Stimulated activated CD8-positive, alpha-beta memory T cell treated with anti-CD3 and anti-CD28 coated beads, Interleukin-2, amount 100 ng/mL, for 48 hours (primary cell): ENCODE measurements around the gene TMEM87B.

Source experiments
- DNase-seq, 2 donors: peaks; one replicate each; pipeline ENCODE4 v3.0.0-alpha.2; 2020; ENCODE audit warnings: low read depth in 2 of 2

TMEM87B gene, protein sequence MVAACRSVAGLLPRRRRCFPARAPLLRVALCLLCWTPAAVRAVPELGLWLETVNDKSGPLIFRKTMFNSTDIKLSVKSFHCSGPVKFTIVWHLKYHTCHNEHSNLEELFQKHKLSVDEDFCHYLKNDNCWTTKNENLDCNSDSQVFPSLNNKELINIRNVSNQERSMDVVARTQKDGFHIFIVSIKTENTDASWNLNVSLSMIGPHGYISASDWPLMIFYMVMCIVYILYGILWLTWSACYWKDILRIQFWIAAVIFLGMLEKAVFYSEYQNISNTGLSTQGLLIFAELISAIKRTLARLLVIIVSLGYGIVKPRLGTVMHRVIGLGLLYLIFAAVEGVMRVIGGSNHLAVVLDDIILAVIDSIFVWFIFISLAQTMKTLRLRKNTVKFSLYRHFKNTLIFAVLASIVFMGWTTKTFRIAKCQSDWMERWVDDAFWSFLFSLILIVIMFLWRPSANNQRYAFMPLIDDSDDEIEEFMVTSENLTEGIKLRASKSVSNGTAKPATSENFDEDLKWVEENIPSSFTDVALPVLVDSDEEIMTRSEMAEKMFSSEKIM

DNA sequence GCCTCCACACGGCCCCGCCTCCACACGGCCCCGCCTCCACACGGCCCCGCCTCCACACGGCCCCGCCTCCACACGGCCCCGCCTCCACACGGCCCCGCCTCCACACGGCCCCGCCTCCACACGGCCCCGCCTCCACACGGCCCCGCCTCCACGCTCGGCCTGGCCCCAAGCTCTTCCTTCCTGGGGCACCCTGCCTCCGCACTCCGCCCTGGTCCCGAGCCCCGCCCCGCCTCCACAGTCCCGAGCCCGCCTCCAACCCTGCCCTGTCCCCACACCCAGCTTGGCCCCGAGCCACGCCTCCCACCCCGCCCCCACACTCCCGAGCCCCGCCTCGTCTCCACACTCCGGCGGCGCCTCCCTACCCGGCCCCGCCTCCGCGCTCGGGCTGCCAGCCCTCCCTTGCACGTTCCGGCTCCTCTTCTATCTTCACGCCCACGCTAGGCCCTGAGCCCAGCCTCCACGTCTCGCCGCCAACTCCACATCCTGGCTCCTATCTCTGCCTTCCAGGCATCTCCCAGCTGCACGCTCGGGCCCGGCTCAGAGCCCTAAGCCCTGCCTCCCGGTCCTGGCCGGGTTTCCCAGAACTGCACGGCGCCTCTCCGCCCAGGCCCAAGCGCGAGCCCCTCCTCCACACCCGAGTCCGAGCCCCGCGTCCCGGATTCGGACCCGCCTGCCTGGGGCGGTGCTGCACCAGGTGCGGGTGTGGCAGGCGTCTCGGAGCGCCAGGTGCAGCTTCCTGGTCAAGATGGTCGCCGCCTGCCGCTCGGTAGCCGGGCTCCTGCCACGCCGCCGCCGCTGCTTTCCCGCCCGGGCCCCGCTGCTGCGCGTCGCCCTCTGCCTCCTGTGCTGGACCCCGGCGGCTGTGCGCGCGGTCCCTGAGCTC, at the start of gene TMEM87B:
Gene TMEM87B, plus strand, starts transcription at position 423 of the 883 bp plus-strand sequence. Its CDS starts 323 bp downstream, at position 746.
- DNase-seq: peak; percentile 97

DNA sequence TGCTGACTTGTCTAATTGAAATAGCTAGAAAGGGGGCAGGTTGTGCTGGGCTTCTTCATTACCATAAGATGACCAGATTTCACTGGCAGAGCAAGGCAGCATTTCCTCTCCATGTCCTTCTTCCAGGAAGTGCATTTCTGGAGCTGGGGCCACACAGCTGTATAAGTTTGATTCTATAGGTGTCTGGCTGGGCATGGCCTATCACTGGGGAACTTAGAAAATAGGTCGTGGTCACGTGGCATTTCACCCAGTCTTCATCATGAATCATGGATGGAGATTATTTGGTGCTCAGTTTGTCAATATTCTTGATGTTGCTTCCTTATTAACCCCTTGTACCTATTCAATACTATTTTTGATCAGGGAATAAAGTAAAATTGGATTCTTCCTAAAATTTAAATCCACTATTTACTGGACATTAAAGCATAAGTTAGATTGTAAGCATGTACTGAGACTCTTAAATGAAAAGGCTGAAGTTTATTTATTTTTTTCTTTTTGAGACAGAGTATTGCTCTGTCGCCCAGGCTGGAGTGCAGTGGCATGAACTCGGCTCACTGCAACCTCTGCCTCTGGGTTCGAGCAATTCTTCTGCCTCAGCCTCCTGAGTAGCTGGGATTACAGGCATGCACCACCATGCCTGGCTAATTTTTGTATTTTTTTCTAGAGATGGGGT, 49.5 kb upstream of the TMEM87B start:
- no peak for DNase-seq

DNA sequence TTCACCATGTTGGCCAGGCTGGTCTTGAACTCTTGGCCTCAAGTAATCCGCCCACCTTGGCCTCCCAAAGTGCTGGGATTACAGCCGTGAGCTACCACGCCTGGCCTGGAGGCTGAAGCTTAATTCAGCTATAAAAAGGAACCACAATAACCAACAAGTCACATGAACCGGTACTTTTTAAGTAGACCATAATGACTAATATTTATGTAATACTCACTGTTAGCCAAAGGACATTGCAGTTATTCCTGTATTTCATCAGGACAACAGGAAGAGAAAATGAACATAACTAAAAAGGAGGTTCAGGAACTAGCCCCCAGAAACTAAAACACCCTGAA, 49.0 kb upstream of the TMEM87B start:
- DNase-seq: no peak

DNA sequence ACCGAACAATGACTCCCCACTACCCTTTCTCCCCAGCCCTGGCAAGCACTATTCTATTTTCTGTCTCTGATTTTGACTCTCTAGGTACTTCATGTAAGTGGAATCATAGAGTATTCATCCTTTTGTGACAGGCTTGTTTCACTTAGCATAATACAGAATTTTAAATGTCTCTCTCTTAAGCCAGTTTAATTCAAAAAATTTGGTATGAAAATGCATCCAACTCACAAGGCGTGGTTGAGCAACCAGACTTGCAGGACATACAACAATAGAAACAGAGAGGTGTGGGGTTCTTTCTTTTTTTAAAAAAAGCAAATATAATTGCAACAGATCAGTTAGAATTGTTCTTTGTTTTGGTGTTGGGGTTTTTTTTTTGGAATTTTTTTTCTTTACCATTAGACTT, 47.6 kb upstream of the TMEM87B start:
- DNase-seq: no peak

DNA sequence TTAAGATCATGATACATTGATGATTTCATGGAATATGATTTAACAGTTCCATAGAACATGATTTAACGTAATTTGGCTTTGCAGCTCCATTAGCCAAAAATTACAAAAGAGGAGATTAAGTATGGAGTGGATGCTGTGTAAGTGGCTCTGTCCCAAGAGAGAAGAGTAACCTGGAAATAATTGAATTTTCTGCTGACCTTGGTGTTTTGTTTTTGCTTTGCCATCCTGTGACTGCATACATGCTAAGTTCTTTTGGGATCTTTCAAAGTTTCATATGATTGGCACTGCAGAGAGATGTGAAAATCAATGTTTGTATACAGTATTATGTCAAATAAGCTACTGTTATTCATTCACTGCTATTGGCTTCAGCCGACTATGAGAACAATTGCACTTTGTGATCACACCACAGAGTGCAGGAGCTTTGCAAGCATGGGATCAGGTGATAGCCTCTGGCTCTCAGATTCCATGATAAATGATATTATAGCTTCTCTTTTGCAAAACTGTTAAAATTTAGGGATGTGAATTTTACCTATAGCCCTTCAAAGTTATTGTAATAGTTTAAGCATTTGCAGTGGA, 46.1 kb upstream of the TMEM87B start:
- no peak for DNase-seq

DNA sequence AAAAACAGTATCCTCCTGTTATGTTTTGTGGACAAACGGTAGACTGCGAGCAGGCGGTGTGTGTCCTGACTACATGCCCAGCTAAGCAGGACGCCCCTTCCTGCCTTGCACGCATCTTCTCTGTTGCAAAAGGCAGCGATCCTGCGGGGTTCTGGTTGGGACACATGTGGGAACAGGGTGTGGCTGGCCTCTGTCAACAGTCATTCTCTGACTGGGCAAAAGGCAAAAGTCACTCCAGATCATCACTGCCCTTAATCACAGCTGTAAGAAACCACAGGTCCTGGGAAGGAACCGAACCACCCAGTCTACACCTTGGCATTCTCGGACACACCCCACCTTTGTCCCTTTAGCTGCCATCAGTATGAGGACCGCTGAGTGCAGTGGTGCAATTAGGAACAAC, 44.3 kb upstream of the TMEM87B start:
- DNase-seq: no peak

DNA sequence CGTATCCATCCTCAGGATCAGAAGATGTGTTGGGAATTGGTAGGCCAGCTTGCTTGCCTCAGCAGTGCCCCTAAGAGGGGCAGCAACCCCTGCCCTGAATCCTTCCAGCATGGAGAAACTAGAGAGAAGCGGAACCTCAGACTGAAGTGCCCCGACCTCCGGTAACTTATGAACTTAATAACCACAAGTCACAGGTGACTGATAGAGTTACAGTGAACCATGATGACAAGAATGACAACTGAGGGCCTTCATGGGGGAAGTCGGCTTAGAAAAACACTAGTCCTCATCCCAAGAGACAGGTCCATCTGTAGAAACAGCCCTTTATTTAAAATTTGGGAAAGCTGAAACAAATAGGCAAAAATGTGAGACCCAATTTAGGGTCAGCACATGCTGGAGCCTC, 42.5 kb upstream of the TMEM87B start:
- DNase-seq: no peak

DNA sequence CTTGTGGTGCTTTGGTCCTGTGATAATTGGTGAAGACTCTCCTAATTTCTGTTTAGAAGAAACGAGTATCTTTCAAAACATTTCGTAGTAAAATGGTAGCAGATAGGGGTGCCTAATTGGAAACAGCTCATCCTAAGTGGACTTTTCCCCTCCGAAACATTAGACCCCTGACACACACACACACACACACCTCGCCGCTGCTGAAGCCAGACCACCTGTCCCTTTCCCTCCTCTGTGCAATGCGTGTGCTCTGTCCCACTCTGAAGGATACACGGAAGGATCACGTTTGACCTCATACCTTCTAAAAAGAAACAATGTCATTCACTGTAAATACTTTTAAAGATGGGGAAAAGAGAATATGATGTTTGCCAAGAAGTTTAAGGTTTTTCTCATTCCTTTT, 36.2 kb upstream of the TMEM87B start:
- no peak for DNase-seq

DNA sequence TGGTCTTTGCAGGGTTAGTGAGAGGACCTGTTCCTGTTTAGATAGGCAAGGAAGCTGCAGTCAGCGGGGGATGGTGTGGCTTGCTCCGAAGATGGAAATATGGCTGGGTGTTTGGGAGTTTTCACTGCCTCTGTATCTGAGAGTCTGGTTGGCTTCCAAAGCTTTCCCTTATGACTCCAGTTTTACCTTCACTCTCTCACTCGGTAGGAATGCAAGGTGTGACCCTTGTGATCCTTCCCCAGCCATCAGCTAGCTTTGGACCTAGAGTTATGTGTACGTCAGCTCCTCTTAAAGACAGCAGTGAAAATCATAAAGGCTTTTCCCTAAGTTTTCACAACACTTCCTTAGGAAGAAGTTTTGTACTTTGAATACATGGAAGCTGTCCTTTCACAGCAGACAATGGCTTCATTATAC, 35.5 kb upstream of the TMEM87B start:
- DNase-seq: no peak

DNA sequence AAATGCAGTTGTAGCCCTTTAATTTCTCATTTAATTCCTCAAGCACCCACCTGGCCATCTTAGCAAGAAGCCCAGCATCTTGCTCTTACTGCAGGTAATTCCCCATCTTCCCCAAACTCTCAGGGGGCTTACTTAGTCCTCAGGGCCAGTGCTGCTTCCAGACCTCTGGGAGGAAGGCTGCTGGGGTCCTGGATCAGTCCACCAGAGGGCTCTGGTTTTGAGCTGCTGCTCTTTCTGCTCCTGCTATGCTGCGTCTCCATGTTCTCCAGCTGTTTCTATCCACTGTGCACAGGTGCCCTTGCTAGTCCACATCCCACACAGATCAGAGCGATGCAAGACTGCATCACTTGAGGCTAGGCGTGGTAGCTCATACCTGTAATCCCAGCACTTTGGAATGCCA, 34.5 kb upstream of the TMEM87B start:
- DNase-seq: no peak

DNA sequence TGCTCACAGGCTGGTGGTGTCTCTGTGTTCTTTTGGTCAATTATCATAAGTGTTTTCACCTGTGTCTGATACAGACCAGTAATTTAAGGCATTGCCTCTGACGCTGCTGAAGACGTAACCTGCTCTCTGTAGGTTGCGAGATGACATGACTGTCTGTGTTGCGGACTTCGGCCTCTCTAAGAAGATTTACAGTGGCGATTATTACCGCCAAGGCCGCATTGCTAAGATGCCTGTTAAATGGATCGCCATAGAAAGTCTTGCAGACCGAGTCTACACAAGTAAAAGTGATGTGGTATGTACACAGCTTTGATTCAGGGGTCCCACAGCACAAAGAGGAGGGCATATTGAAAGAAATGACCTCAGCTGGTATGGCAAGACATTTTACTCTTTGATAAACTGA, 33.8 kb upstream of the TMEM87B start:
- DNase-seq: no peak

DNA sequence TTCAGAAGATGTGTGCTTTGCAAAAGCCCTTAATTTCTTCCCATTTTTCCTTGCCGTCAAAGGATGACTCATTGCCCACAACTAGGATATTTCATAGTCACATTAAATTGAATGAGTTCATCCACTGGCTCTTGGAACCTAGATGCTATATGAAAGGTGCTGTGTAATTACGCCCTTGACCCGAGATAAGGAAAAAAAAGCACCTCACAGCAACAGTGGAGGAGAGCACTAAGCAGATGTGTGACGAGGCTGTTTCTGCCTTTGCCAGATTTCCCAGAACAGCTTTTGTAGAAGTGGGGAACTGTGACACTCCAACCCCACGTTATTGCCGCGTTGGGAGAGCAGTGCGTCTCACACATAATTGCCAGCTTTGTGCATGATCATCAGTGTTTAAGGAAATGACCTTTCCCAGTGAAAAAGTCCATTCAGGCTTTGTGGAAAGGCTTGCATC, 33.3 kb upstream of the TMEM87B start:
- no peak for DNase-seq

DNA sequence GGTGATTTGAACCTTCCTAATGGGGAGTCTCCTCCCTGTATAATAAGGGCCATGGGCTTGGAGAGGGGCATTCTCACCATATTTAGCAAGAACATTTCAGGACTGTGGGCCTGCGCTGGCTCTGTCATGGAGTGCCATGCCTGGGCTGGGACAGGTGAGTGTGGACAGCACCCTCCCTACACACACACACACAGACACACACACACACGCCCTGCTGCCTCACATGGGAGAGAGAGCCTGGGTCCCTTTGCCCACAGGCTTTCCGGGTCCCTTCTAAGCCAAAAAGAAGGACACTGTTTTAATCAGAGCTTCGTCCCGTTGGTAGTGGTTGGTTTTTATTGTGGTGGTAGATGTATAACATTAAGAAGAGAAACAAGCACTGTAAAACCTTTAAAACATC, 31.4 kb upstream of the TMEM87B start:
- no peak for DNase-seq

DNA sequence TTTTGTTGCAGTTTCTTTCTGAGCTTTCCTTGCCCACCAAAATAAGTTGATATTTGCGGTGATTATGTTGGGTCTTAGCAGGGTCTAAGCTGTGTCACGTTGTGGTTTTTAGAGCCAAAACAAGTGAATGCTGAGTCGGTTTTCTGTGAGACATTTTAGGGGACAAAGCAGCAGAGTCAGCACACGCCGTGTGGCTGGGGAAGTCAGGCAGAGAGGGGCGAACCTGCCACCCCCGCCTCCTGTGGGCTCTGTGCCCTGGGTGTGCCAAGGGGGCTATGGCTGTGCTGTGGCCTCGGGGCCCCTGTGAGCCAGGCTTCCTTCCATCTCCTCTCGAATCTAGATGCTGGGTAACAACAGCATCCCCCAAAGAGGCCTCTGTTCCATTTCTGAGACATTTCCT, 30.8 kb upstream of the TMEM87B start:
- DNase-seq: no peak

DNA sequence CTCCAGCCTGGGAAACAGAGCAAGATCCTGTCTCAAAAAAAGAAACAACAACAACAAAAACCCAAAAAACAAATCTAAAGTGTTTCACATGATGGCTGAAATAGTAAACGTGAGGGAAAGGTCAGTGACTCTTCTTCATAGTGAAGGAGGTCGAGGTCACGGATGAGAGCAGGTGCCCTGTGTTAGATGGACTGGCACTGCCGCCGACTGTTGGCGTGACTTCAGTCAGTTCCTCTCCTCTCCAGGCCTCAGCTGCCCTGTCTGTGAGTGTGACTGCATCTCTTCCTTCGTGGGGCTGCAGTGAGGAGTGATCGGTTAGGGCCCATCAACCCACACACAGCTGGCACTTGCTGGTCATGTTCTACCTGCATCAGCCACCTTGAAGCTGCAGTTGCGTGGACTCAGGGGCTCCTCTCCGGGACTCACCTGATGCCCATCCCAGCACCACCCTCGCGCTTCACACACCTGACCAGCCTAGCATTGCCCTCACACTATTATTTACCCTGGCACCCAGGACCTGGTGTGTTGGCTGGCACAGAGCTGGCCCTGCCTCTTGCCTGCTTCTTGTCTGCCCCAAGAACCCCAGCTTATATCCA, 30.1 kb upstream of the TMEM87B start:
- no peak for DNase-seq

DNA sequence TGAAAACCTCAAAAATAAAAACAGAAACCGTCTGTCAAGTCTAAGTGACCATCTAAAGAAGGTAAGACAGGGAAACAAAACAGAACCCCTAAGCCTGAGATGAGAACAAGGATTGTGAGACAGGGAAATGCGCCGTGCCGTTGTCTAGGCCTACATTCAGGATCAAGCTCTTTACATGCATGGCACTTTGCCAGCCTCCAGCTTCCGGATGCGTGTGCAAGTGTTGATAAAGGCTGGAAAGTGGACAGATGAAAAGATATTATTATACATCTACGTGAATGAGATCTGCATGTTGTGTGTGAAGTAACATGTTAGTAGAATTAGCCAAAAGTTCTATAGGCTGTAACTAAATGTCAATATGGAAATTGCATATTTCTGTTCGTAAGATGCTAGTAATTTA, 28.6 kb upstream of the TMEM87B start:
- DNase-seq: no peak

DNA sequence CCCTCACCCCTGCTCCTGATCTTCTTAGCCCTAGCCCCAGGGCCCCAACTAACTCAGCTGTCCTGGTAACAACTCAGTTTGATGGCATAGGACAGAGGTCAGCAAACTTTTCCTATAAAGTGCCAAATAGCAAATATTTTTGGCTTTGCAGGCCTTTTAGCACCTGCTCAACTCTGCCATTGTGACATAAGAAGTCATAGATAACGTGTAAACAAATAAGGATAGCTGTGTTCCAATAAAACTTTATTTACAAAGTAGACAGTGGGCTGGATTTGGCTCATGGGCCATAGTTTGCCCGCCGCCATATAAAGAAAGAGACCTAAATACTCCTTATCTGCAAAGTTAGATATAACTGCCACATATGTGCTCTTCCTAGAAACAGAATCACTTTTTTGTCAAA, 27.3 kb upstream of the TMEM87B start:
- DNase-seq: no peak

DNA sequence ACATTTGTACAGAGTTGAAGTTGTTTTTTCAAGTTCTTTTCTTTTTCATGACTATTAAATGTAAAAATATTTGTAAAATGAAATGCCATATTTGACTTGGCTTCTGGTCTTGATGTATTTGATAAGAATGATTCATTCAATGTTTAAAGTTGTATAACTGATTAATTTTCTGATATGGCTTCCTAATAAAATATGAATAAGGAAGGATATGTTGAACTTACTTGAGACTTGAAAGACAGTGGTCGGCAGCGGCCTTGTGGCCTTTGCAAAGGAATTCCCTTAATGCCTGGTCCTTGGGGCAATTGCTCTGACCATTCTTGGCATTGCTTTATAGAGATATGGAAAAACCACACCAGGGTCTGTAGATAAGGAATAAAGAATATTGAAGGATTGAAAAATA, 25.9 kb upstream of the TMEM87B start:
- no peak for DNase-seq

DNA sequence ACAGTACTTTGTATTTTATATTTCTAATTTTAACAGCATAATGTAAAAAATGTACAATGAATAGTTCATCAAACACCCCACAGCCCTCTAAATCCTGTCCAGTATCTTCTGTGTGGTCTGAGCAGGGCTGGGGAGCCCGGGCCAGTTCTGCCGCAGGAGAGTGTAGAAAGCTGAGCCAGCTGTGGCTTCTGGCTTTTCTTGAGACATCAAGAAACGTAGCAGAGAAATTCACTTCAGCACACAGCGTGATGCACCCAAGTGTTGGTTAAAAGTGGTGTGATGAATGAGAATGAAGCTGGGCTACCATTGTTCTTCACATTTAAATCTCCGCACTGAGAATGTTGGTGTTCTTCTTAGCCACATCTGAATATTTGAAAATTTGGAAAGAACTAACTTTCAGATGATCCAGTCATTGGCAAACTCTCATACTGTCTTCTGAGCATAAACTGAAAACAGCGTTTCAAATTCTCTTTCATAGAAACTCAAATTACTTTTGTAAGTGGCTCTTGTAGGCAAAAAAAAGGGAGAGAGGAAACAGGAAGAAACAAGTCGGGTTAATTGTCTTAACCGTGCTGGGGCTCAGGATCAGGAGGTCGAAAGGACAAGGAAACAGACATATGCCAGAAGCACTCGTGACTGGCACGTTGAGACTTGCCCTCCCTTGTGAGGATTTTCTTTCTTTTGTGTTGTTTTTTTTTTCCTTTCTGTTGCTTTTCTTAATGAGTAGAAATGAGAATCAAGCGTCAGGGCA, 23.4 kb upstream of the TMEM87B start:
- DNase-seq: no peak

DNA sequence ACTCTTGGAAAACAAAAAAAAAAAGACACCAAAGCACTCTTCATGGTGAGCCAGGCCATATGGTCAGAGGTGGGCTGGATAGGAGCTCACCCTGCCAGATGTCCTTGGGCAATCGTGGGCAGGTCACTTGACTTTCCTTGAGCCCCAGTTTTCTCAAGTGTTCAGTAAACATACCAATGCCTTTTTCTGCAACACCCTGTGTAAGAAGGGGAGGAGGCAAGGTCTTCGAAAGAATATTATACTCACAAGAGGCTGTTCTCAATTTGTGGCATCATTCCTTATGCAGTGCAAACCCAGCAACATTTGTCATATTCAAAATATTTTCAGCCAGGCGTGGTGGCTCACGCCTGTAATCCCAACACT, 22.9 kb upstream of the TMEM87B start:
- DNase-seq: no peak
